ENCODE data around the gene TMEM151B. TPM values are rescaled to one million over a fixed set of nuclear protein-coding genes. Genes with fewer than 3 reads are reported as not detected.

TMEM151B gene
- total and polyA plus RNA-seq, 2 of the 13 experiments (the other 11 are each of a cell fraction or from before 2014, with no cell fraction given): not detected

- TF ChIP-seq ZNF800 (CRISPR knock-in tag; IDR thresholded peaks at IDR 0.05) (no peak), ZNF513 (CRISPR knock-in tag; conservative IDR thresholded peaks at IDR 0.05) (no peak), ATAD3A (CRISPR knock-in tag; IDR thresholded peaks at IDR 0.05) (no peak), ZBTB34 (CRISPR knock-in tag; IDR thresholded peaks at IDR 0.05) (no peak), HNF4A (CRISPR knock-in tag; IDR thresholded peaks at IDR 0.05) (no peak), TEAD2 (CRISPR knock-in tag; IDR thresholded peaks at IDR 0.05) (no peak), ZKSCAN8 (CRISPR knock-in tag; IDR thresholded peaks at IDR 0.05; ENCODE audit: borderline replicate concordance) (no peak), PRDM10 (CRISPR knock-in tag; IDR thresholded peaks at IDR 0.05; ENCODE audit: low read depth) (no peak), TRIM24 (CRISPR knock-in tag; IDR thresholded peaks at IDR 0.05) (no peak), KMT2A (CRISPR knock-in tag; IDR thresholded peaks at IDR 0.05) (no peak), POLR2AphosphoS5 (IDR thresholded peaks at IDR 0.05; ENCODE audit: low read depth, low read length) (peak; percentile 32; the same call in 1 of the 2 replicates), ATF6 (CRISPR knock-in tag; conservative IDR thresholded peaks at IDR 0.05) (no peak), ISL2 (CRISPR knock-in tag; IDR thresholded peaks at IDR 0.05) (no peak), MTA1 (CRISPR knock-in tag; IDR thresholded peaks at IDR 0.05; ENCODE audit: borderline replicate concordance) (no peak), ZNF567 (CRISPR knock-in tag; IDR thresholded peaks at IDR 0.05; ENCODE audit: borderline replicate concordance) (no peak), IKZF5 (CRISPR knock-in tag; IDR thresholded peaks at IDR 0.05) (no peak)
These were observed 14.1 kb upstream of the TMEM151B start (continued) for GRCh38 chr6:44255871-44256774.

Measured in HepG2 (cell line).